A172 (cell line): ENCODE measurements around the gene CNN2. TPM values are rescaled to one million over a fixed set of nuclear protein-coding genes. Genes with fewer than 3 reads are reported as not detected.
"Not testable (repeated sequence)": the region's sequence is repeated elsewhere in the genome, so short reads cannot be mapped to it uniquely, and the experiment has no call there.

Experiments used
- DNase-seq: peaks from one replicate; pipeline ENCODE4 v3.0.0-alpha.2; 2015; ENCODE audit warnings: low spot score
- total RNA-seq: library from RNA; depleted of rRNA; stranded (reverse); fragments of >200 nt; shearing (Covaris generic); gene quantifications from 2 replicates; pipeline ENCODE4 v1.2.3, GENCODE V29; 2014

The CNN2 gene
- total RNA-seq, 1 experiment from 2014 or later = 219 TPM

DNA sequence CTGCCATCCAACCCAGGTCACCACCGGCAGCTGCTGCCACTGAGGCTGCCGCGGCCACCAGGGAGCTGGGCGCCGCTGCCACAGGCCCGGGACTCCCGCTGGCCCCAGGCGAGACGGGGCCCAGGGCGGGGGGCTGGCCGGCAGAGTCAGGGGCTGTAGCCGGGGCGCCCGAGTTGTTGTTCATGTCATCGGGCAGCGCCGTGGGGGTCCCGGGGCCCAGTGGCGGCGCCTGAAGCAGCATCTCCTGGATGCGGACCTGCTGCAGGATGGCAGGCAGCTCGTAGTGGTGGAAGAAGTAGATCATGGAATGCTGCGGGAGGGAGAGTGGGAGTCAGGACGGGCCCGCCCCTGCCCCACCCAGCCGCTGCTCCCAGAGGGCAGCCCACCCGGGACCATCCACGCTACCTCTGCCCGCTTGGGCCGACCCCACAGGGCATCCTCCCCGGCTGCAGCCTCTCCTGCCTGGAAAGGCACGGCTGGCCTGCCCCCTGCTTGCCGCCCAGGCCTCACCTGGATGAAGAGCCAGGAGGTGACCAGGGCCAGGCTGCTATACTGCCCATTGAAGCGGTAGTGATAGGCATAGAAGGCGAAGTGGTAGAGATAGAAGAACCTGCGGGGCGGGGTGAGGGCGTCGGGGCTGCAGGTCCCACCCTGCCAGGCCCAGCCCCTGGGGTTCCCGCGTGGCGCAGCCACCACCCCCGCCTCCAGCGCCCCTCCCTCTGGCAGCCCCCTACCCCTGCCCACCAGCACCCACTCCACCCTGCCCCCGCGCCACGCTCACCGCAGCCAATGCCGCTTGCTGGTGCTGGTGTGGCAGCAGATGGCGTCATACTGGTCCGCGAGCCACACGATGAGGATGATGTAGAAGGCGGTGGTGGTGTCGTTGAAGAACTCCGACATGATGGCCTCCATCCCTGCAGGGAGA lies 15.6 kb upstream of the CNN2 start:
- DNase-seq = no peak

DNA sequence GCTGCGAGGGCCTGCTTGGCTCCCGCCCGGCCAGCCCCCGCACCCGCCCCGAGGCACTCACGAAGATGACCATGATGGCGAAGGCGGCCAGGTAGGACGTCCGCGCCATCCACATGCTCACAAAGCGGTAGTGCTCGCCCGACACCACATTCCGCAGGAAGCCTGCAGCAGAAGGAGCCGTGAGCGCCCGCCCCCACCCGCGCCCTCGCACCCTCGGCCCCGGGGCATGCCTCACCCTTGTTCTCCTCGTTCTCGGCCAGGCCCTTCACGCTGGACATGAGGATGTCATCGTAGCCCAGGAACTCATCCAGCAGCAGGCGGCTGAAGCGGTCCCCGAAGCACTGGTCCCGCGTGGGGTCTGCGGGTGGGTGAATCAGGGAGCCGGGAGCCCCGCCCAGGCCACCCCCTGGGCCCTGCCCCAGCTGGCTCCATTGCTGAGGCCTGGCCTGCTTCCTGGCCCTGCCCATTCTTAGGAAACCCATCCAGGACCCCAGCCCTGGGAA lies 14.5 kb upstream of the CNN2 start:
- no peak for DNase-seq

DNA sequence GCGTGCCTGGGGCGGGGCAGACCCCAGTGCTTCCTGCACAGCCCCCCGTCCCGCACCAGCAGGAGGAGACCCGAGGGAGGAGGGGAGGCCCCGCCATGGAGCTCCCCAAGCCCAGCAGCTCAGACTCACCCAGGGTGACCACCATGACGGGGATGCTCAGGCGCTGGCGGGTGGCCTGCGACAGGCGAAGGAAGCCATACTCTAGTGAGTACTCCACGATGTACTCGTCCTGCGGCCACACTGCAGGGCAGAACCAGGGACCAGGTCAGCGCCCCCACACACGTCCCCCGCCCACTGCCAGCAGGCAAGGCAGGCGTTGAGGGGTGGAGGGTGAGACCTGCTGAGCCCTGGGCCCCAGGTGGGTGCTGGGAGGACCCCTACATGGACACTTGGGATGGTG lies 14.1 kb upstream of the CNN2 start:
- DNase-seq = no peak

DNA sequence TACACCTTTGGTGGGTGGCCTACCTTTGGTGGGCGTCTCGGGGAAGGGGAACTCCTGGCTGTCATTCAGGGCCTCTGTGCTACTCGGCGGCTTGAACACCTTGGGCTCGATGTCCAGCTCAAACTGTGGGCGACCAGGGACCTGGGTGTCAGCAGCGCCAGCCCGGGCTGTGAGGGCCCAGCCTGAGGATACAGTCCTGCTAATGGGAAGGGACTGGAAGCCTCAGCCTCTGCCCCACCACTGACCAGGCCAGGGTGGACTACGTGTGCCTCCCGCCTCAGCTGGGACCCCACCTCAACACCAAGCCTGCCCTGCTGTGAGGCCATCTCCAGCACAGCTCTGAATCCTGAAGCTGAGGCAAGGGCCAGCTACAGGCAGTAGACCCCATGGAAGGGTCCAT lies 13.2 kb upstream of the CNN2 start:
- DNase-seq = no peak

DNA sequence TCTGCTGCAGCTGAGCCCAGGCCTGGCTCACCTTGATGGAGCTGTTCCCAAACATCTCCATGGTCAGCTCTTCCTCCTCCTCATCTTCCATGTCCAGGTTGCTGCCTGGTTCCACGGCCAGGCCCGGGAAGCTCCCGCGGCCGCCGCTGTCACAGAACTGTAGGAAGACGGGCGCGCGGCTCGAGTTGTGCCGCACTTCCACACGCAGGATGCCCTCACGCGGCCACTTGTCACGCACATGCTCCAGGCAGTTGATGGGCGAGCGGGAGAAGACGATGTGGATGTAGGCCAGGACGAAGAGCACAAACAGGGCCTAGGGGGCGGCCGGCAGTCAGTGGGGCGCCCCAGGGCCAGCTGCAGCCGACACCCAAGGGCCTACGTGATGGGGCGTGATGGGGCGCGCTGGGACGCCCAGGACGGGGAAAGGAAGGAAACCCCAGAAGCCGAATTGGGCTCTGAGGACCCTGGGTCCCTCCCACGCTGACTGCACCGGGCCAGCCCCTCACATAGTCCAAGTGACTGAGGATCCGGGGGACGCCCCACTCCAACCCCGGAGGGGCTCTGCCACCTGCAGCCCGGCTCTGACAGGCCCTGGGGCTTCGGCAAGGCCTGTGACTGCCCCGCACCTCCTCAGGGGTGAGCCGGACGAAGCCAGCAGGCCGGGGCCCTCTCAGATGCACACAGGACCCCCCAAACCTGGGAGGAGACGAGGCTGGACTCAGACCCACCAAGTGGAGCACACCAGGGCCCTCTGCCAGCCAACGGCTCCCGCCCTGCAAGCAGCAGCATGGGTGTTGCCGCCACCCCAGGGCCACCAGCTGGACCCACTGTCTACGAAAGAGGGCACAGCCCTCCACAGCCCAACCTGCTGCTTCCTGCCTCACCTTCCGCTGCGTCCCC lies 12.0 kb upstream of the CNN2 start:
- DNase-seq = no peak

DNA sequence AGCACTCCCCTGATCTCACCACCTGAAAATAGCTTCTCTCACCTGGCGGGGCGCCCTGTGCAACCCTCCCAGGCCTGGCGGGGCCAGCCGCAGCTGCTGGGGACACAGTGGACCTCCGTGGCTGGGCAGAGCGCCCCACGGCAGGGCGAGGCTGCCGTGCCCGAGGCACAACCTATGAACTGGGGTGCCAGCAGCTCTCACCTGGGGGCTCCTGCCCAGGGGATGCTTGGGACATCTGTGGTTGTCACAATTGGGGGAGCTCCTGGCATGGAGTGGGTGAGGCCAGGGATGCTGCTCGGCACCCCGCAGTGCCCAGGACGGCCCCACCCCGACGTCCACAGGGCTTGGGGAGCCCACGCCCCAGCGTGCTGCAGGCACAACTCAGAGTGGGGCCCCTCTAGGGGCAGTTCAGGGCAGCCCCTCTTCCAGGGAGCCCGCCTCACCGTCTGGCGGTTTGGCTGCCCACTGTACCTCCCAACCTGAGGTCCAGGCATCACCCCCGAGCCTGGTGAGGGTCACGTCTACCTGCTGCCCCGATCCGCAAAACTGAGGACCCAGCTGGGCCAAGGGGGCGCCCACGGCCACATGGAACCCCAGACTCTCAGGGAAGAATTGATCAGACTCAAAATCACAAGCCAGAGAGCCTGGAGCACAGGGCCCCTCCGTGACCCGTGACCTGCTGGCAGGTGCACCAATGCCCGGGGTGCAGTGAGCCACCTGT lies 11.2 kb upstream of the CNN2 start:
- DNase-seq = no peak

DNA sequence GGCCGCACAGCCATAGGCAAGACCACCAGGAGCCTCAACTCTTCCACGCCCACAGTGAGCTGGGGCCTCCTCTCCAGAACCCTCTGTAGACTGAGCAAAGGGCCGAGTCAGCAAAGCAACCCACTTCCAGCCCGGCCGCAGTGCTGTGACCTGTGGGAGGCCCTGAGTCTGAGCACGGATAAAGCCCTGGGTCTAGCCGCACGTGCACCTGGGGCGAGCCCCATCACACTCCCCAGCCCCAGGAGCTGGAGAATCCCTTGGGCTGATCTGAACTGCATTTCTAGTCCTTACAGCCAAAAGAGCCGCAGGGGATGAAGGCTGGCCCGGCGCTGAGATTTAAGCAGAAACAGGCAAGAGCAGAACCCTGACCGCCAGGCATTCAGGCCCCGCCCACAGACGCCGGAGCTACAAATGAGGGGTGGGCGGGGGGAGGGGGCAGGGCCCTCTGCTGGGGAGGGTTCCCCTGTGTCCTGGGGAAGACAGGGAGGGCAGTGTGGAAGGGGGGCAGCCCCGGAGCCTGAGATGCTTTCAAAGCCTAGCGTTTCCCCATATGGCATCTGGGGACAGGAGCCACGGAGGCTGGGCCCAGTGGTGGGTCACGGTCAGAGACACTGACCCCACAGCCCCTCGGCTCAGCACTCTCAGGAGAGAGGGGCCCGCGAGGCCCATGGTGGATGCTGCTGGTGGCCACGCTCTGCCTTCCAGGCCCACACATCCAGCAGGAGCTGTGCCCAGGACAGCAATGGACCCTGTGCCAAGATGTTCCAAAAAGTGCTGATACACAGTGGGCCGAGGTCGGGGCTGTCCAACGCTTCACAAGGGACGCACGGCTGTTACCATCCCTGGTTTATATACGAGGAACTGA lies 10.4 kb upstream of the CNN2 start:
- DNase-seq = no peak

DNA sequence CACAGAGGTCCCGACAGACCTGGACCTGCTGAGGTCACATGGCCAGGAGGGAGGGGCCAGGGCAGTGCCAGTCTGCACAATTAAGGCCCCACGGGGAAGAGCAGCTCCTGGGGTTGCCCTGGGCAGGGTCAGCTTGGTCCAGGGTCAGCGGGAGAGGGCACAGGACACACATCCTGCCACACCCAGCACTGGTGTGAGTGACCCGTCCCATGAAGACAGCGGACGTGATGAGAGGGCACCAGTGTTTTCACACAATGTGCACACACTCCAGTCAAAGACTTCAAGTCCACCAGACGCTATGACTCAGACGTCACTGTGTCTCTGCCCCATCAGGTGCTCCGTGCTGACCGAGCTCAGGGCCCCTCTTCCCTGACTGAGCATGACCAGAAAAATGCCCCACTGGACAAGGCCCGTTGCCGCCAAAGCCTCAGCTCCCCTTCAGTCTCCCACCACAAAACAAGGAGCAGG lies 9.7 kb upstream of the CNN2 start:
- DNase-seq = peak; percentile 90

DNA sequence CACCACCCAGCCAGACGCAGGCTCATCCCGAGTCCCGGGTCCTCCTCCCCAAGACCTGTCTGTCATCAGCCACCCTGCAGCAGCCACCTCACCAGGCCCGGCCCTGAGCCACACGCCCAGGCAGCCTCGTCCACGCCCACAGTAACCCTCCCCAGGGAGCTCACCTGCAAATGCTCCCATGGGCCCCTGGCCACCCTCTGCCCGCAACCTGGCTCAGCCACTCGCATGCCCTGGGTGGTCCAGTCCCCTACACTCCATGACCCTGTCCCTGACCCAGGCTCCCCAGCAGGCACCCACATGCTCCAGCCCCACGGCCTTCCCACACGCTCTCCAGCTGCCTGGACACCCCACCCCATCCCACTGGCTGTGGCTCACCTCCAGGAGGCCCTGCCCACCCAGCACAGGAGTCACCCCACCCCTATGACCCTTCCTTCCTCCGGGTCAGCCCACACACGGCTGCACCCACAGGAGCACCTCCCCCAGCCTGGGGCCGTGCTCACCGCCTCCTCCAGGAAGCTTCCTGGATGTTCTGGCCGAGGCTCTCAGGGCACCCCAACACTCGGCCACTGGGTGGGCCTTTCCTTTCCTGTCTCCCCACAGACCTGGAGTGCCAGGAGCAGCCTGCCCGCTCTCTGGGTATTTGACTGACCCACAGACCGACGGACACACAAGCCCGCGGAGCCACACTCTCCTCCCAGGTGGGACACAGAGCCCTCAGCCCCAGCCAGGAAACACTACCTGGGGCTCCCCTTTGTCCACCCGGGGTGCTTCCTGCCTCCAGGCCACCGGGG lies 9.1 kb upstream of the CNN2 start:
- DNase-seq = peak; percentile 40

DNA sequence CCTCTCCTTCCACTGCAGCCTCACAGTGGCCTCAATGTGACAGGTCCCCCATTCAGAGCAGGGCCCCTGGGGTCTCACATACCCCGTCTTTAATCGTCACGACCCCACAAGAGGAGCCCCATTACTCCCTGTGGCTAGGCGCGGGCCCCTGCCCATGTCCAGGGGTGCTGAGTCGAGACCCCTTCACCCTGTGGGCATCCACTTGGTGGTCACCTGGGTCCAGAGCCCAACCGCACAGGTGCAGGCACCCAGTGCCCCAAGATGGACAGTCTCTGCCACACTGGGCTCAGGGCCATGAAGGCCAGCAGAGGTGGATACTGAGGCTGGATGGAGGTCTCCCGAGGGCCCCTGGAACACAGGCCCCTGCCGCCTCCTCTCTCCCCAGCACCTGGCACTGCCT lies 8.5 kb upstream of the CNN2 start:
- DNase-seq = no peak

DNA sequence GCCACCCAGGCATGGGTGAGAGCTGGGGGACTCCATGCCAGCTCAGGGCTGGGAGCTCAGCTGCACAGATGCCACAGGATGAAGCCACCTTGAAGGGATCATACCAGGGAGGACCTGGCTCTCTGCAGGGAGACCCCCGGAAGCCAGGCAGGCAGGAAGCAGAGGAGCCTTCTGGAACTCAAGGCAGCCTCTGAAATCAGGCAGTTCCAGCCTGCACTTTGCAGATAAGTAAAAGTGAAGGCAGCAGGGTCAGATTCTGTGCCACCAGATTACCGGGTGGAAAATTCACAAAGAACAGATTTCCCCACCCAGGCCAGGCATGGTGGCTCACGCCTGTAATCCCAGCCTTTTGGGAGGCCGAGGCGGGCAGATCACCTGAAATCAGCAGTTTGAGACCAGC lies 8.0 kb upstream of the CNN2 start:
- DNase-seq = no peak

DNA sequence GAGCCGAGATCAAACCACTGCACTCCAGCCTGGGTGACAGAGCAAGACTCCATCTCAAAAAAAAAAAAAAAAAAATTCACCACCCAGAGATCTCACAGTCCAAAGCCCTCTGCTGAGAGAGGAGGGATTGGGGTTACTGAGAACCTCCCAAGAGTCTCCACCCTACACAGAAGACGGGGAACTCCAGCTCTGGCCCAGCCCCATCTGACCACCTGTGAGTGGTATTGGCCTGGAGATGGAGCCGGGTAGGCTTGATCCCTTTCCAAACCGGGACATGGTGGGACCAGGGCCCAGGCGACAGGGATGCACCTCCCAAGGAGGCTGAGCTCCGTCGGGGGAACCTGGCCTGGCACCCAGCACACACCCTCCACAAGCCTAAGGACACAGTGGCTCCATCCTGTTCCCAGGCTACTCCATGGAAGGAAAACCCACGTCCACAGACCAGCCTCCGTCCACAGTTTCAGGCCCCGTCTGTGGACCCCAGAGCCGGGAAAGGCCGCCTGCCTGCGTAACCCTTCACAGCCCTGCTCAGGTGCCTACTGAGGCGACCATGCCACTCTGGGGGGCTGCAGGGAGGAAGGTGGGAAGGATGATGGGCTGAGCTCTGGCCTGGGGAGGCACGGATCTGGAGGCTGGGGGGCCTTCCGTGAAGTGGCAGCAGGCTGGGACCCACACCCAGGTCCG lies 7.3 kb upstream of the CNN2 start:
- no peak for DNase-seq

DNA sequence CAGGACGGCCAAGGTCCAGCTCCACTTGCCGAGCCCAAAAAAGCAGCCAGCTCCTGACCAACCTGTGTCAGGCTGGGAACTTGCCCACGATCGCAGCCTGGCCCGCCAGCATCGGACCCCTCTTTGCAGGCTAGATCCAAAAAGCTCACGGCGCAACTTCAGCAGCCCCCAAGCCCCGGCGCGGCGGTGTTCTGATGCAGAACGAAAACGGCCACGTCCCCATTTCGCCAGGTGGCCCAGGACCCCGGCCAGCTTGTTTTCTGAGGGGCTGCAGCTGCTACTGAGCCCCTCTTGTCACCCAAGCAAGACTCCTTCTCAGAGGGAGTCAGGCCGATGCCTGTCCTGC lies 6.8 kb upstream of the CNN2 start:
- no peak for DNase-seq

DNA sequence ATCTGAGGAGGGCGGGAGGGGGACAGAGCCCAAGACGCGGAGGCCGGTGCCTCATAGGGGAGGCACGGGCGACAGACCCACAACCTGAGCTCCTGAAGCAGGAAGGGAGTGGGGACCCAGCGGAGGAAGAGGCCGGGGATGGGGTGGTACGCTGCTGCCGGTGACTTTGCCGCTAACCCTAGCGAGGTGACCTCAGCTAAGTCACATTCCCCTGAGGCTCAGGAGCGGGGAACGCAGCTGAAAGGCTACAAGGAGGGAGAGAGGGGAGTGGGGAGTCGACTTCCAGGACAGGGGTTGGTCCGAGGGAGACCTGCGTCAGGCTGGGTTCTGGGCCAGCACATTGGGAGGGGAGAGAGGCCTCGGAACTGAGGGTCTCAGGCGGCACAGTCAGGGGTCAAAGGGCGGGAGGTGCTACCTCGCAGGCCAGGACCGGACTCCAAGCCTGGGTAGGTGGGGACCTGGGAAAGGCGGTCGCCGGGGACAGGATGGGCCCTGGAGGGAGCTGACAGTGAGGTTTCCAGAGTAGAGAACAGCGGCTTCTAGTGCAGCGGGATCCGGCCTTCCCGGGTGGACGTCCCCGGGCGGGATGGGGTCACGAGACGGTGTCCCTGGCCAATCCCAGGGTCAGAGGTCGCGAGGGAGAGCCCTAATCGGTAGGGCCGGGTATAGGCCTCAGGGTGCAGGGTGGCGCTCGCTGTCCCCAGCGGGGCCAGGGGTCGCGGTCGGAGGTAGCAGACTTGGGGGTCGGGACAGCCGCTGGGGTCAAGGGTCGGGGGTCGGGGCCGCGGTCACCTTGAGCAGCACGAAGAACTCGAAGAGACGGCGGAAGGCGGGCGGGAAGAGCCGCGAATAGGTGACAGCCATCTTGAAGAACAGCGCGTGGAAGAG lies 6.2 kb upstream of the CNN2 start:
- no peak for DNase-seq

DNA sequence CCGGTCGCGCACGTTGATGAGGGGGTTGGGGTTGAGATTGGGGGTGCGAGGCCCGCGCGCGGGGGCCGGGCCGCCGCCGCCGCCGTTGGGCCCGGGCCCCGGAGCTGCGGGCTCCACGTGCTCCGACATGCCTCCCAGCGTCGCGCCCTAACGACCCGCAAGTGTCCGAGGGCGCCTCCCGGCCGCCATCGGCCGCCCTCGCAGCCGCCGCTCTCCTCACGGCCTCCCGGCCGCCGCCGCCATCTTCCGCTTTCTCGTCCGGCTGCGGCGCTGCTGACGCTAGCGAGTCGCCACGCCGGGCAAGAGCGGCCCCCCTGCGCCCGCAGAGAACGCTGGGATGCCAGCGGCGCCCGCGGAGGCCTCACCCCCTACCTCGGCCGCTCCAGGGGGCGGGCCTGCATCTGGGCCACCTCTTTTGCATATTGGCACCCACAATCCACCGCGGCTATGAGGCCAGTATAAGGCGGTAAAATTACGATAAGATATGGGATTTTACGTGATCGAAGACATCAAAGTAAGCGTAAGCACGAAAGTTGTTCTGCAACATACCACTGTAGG lies 5.5 kb upstream of the CNN2 start, which contains the start of gene TMEM259:
TSS of gene TMEM259 (minus strand) at position 256 of the 558 bp plus-strand sequence. CDS start at position 129, 127 bp downstream.
- DNase-seq = peak; percentile 92

DNA sequence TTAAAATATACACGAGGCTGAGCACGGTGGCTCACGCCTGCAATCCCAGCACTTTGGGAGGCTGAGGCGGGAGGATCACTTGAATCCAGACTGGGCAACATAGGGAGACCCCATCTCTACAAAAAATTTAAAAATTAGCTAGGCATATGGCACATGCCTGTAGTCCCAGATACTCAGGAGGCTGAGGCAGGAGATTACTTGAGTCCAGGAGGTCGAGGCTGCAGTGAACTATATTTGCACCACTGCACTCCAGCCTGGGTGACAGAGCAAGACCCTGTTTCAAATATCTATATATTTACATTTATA lies 2.6 kb upstream of the CNN2 start:
- DNase-seq = not testable (repeated sequence)

DNA sequence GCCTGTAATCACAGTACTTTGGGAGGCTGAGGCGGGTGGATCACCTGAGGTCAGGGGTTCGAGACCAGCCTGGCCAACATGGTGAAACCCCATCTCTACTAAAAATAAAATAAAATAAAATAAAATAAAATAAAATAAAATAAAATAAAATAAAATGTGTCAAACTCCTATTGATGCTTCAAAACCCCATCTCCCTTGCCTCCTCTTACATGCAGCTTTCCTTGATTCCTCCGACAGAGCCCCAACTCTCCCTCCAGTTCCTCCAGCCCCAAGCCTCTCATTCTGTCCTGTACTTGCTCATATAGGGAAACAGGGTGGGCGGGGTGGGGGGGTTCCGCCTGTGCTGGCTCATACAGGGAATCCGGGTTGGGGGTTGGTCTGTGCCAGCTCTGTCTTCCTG lies 1.3 kb upstream of the CNN2 start:
- not testable (repeated sequence) for DNase-seq
